ENCODE results near the gene PKIG.

GRCh38 chr20:44590980-44591778 lies 8.8 kb downstream of the PKIG start:
- TF ChIP-seq CTCF (IDR thresholded peaks at IDR 0.05) = no peak
- TF ChIP-seq POLR2A (IDR thresholded peaks at IDR 0.05) = no peak
- TF ChIP-seq POLR2AphosphoS5 (IDR thresholded peaks at IDR 0.05) = no peak
